ENCODE measurements around the gene SNX24. TPM values are rescaled to one million over a fixed set of nuclear protein-coding genes. Genes with fewer than 3 reads are reported as not detected.
A peak's percentile ranks its signal among the peaks of the same experiment; 100 is the strongest.

The SNX24 gene
- total and polyA plus RNA-seq, 10 of the 15 experiments (the other 5 are each of a cell fraction or from before 2014, with no cell fraction given) = 0.15 to 6.6 (median 4.1) TPM

DNA sequence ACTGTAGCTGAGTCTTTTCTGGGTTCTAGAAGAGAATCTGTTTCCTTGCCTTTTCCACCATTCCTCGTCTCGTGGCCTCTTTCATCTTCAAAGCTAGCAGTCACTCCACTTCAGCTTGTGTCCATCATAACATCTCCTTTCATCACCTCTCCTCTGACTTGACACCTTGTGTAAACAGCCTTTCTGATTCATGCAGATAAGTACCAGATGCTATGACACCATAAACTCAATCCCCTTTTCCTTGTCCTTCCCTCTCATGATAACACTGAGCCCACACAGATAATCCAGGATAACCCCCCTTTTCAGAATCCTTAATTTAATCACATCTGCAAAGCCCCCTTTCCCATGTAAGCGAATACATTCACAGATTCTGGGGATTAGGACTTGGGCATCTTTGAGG, 95.5 kb downstream of the SNX24 start:
- in situ Hi-C loops (cut with MboI) = no loop called here
- Histone ChIP-seq H3K27ac (ENCODE audit: control insufficient read depth, insufficient read depth) (no peak overlapping the region), H3K79me2 (ENCODE audit: control insufficient read depth, insufficient read depth, low read length) (no peaks in the 10 kb centered on the region), H3K36me3 (ENCODE audit: control insufficient read depth in 2 of 2, insufficient read depth in 2 of 2, low read length in 1 of 2) (no peaks in the 10 kb centered on the region), H3K4me2 (ENCODE audit: control insufficient read depth, insufficient read depth) (no peak overlapping the region), H3K9me3 (replicated peaks; ENCODE audit: control insufficient read depth, insufficient read depth, low read length) (no peaks in the 10 kb centered on the region), H2AFZ (ENCODE audit: control insufficient read depth, low read depth, low read length) (no peak overlapping the region), H3K9ac (ENCODE audit: control insufficient read depth, insufficient read depth, low read length) (no peak overlapping the region), H3K4me1 (ENCODE audit: control insufficient read depth, insufficient read depth, low read length) (no peaks in the 10 kb centered on the region), H3K27me3 (replicated peaks in 1 of 2; ENCODE audit: control insufficient read depth in 2 of 2, insufficient read depth in 2 of 2, low read length in 1 of 2) (no peaks in the 10 kb centered on the region), H4K20me1 (ENCODE audit: control insufficient read depth, insufficient read depth) (no peaks in the 10 kb centered on the region), H3K4me3 (no peak overlapping the region)
- TF ChIP-seq BHLHE40 (IDR thresholded peaks at IDR 0.05; ENCODE audit: borderline replicate concordance in 1 of 2, low read depth in 2 of 2, low read length in 1 of 2) (no peak), SIN3A (IDR thresholded peaks at IDR 0.05; ENCODE audit: low read depth, low read length) (no peak), NFYA (IDR thresholded peaks at IDR 0.05; ENCODE audit: borderline replicate concordance, low read depth, low read length) (no peak)
- no TSS peak for BruUV-seq (replicated peaks)
- WGBS (ENCODE audit: insufficient coverage, insufficient replicate concordance, low lambda C conversion rate, missing lambda C conversion rate) = 70% methylated on average over 3 of the region's 3 CpGs
- RAD21 ChIA-PET (ENCODE audit: unreplicated experiment) = no interaction called here
- POLR2A ChIA-PET = no interaction called here
- FAIRE-seq = no peak
- SMC1A ChIA-PET (ENCODE audit: uncharacterized antibody, unreplicated experiment) = interaction anchor here (1.1 kb wide), 1 partner anchor 8 kb away, joined by 3 read pairs; no protein-coding TSS in a partner anchor
- no peak for ATAC-seq
- CTCF ChIA-PET = no interaction called here
- intact Hi-C loops (cut with micrococcal nuclease; ENCODE audit: unreplicated experiment) = no loop called here
- DNase-seq (ENCODE audit: low read depth, low spot score) = no peak

DNA sequence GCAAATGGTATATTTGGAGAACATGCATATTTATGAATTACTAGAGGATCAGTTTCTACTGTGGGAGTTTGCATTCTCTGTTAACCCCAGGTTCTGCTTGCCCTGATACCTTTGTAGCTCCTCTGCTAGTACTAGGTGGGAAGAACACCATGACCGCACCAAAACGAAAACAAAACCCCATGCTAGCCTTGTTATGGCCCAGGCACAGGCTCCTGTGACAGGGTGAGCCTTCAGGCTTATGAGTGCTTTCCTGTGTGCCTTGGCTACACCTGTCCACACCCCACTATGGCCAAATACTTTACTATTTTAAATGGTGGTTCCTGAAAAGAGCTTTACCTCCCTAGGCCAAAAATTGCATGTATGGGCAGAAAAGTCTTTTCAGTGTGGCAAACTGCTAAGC, 96.3 kb downstream of the SNX24 start:
- no peak overlapping the region for H3K9ac ChIP-seq (ENCODE audit: control insufficient read depth, insufficient read depth, low read length)
- no peak overlapping the region for H3K4me3 ChIP-seq
- RAD21 ChIA-PET (ENCODE audit: unreplicated experiment) = no interaction called here
- H4K20me1 ChIP-seq (ENCODE audit: control insufficient read depth, insufficient read depth) = no peaks in the 10 kb centered on the region
- H3K27ac ChIP-seq (ENCODE audit: control insufficient read depth, insufficient read depth) = no peak overlapping the region
- DNase-seq (ENCODE audit: low read depth, low spot score) (no peak), ATAC-seq (peak; percentile 59; the same call in 2 of the 3 replicates), FAIRE-seq (no peak)
- H3K36me3 ChIP-seq (ENCODE audit: control insufficient read depth in 2 of 2, insufficient read depth in 2 of 2, low read length in 1 of 2) = no peaks in the 10 kb centered on the region
- no peaks in the 10 kb centered on the region for H3K79me2 ChIP-seq (ENCODE audit: control insufficient read depth, insufficient read depth, low read length)
- CTCF ChIA-PET = no interaction called here
- H3K4me2 ChIP-seq (ENCODE audit: control insufficient read depth, insufficient read depth) = 0 out of 2 replicates have a peak overlapping the region, but pooled peaks have one; percentile 42
- intact Hi-C loops (cut with micrococcal nuclease; ENCODE audit: unreplicated experiment) (no loop called here), in situ Hi-C loops (cut with MboI) (no loop called here)
- 53% methylated on average over 2 of the region's 2 CpGs for WGBS (ENCODE audit: insufficient coverage, insufficient replicate concordance, low lambda C conversion rate, missing lambda C conversion rate)
- POLR2A ChIA-PET = no interaction called here
- H2AFZ ChIP-seq (ENCODE audit: control insufficient read depth, low read depth, low read length) = peak overlapping the region; percentile 11; the same call in 1 of the 2 replicates
- H3K9me3 ChIP-seq (replicated peaks; ENCODE audit: control insufficient read depth, insufficient read depth, low read length) = no peaks in the 10 kb centered on the region
- SMC1A ChIA-PET (ENCODE audit: uncharacterized antibody, unreplicated experiment) = interaction anchor here (1.1 kb wide), 1 partner anchor 9 kb away, joined by 3 read pairs; no protein-coding TSS in a partner anchor
- no peaks in the 10 kb centered on the region for H3K4me1 ChIP-seq (ENCODE audit: control insufficient read depth, insufficient read depth, low read length)
- BruUV-seq (replicated peaks) = no TSS peak
- H3K27me3 ChIP-seq (replicated peaks in 1 of 2; ENCODE audit: control insufficient read depth in 2 of 2, insufficient read depth in 2 of 2, low read length in 1 of 2) = no peaks in the 10 kb centered on the region
- no peak for TF ChIP-seq PML (IDR thresholded peaks at IDR 0.05; ENCODE audit: low read length)
- TF ChIP-seq WRNIP1 (IDR thresholded peaks at IDR 0.05; ENCODE audit: borderline replicate concordance, low read depth, low read length) = no peak
- no peak for TF ChIP-seq TCF7 (IDR thresholded peaks at IDR 0.05; ENCODE audit: borderline replicate concordance)
- TF ChIP-seq KAT2A (conservative IDR thresholded peaks at IDR 0.05; ENCODE audit: control insufficient read depth, low read depth, low read length) = no peak
- TF ChIP-seq SMAD1 (IDR thresholded peaks at IDR 0.05; ENCODE audit: low read depth, partially characterized antibody) = no peak
- TF ChIP-seq, protein P1, sequence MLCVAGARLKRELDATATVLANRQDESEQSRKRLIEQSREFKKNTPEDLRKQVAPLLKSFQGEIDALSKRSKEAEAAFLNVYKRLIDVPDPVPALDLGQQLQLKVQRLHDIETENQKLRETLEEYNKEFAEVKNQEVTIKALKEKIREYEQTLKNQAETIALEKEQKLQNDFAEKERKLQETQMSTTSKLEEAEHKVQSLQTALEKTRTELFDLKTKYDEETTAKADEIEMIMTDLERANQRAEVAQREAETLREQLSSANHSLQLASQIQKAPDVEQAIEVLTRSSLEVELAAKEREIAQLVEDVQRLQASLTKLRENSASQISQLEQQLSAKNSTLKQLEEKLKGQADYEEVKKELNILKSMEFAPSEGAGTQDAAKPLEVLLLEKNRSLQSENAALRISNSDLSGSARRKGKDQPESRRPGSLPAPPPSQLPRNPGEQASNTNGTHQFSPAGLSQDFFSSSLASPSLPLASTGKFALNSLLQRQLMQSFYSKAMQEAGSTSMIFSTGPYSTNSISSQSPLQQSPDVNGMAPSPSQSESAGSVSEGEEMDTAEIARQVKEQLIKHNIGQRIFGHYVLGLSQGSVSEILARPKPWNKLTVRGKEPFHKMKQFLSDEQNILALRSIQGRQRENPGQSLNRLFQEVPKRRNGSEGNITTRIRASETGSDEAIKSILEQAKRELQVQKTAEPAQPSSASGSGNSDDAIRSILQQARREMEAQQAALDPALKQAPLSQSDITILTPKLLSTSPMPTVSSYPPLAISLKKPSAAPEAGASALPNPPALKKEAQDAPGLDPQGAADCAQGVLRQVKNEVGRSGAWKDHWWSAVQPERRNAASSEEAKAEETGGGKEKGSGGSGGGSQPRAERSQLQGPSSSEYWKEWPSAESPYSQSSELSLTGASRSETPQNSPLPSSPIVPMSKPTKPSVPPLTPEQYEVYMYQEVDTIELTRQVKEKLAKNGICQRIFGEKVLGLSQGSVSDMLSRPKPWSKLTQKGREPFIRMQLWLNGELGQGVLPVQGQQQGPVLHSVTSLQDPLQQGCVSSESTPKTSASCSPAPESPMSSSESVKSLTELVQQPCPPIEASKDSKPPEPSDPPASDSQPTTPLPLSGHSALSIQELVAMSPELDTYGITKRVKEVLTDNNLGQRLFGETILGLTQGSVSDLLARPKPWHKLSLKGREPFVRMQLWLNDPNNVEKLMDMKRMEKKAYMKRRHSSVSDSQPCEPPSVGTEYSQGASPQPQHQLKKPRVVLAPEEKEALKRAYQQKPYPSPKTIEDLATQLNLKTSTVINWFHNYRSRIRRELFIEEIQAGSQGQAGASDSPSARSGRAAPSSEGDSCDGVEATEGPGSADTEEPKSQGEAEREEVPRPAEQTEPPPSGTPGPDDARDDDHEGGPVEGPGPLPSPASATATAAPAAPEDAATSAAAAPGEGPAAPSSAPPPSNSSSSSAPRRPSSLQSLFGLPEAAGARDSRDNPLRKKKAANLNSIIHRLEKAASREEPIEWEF (IDR thresholded peaks at IDR 0.05; ENCODE audit: insufficient replicate concordance, low read depth, low read length) = no peak
- no peak for TF ChIP-seq SPI1 (IDR thresholded peaks at IDR 0.05; ENCODE audit: borderline replicate concordance, insufficient read depth, low read depth, low read length)
- TF ChIP-seq, protein P2, sequence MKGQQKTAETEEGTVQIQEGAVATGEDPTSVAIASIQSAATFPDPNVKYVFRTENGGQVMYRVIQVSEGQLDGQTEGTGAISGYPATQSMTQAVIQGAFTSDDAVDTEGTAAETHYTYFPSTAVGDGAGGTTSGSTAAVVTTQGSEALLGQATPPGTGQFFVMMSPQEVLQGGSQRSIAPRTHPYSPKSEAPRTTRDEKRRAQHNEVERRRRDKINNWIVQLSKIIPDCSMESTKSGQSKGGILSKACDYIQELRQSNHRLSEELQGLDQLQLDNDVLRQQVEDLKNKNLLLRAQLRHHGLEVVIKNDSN (IDR thresholded peaks at IDR 0.05; ENCODE audit: borderline replicate concordance, extremely low read length, insufficient read depth, low read depth, low read length) = no peak
